SJCRH30 (cell line): ENCODE results near the gene ASB5. TPM values are rescaled to one million over a fixed set of nuclear protein-coding genes. Genes with fewer than 3 reads are reported as not detected.
A peak's percentile ranks its signal among the peaks of the same experiment; 100 is the strongest.
"Not testable (repeated sequence)": the region's sequence is repeated elsewhere in the genome, so short reads cannot be mapped to it uniquely, and the experiment has no call there.

Source experiments
- DNase-seq, 2 experiments: peaks; one replicate each; pipeline ENCODE4 v3.0.0-alpha.2; 2015 to 2020
- H3K27ac ChIP-seq: fragments of 250-450 bp; sonication (Bioruptor Pico); 2 replicates; pipeline ENCODE4 v1.5.1; 2020; ENCODE audit warnings: mild to moderate bottlenecking, moderate library complexity
- H3K27me3 ChIP-seq: fragments of 250-450 bp; sonication (Bioruptor Pico); 2 replicates; pipeline ENCODE4 v1.5.1; 2020; ENCODE audit warnings: mild to moderate bottlenecking, moderate library complexity
- H3K36me3 ChIP-seq: fragments of 250-450 bp; sonication (Bioruptor Pico); 2 replicates; pipeline ENCODE4 v1.5.1; 2020; ENCODE audit warnings: mild to moderate bottlenecking, moderate library complexity
- H3K4me1 ChIP-seq: fragments of 250-450 bp; sonication (Bioruptor Pico); 2 replicates; pipeline ENCODE4 v1.5.1; 2020; ENCODE audit warnings: mild to moderate bottlenecking, moderate library complexity
- H3K4me3 ChIP-seq: fragments of 250-450 bp; sonication (Bioruptor Pico); 2 replicates; pipeline ENCODE4 v1.5.1; 2020; ENCODE audit warnings: mild to moderate bottlenecking, moderate library complexity
- H3K9me3 ChIP-seq: fragments of 250-450 bp; sonication (Bioruptor Pico); replicated peaks from 2 replicates; pipeline ENCODE4 v1.5.1; 2020; ENCODE audit warnings: mild to moderate bottlenecking, moderate library complexity
- total RNA-seq: library from RNA; depleted of rRNA; stranded (reverse); fragments of >200 nt; shearing (Covaris generic); gene quantifications from 2 replicates; pipeline ENCODE4 v1.2.3, GENCODE V29; 2014; rRNA removed

Gene ASB5
- total RNA-seq: 6.4 and 7.3 TPM in 2 replicates

- peak; percentile 32 to 52 for DNase-seq
- H3K4me1 ChIP-seq: peaks cover 23% of the 10 kb centered on the region
- H3K27ac ChIP-seq: peak within 1 kb of the TSS; percentile 79
- H3K36me3 ChIP-seq: no peaks in the 10 kb centered on the region
- H3K4me3 ChIP-seq: peak within 1 kb of the TSS; percentile 59
- H3K27me3 ChIP-seq: no peaks in the 10 kb centered on the region
- no peaks in the 10 kb centered on the region for H3K9me3 ChIP-seq
Observed at GRCh38 chr4:176268963-176269362, at the start of gene ASB5. Gene ASB5, minus strand, starts transcription at chr4:176269222. Its CDS starts 114 bp downstream, at chr4:176269108.

GRCh38 chr4:176313596-176314336, 44.7 kb upstream of the ASB5 start:
- H3K36me3 ChIP-seq: no peaks in the 10 kb centered on the region
- H3K4me1 ChIP-seq: no peaks in the 10 kb centered on the region
- H3K27me3 ChIP-seq: no peaks in the 10 kb centered on the region
- no peak for DNase-seq
- no peaks in the 10 kb centered on the region for H3K9me3 ChIP-seq
- no peak overlapping the region for H3K27ac ChIP-seq
- H3K4me3 ChIP-seq: no peak overlapping the region

GRCh38 chr4:176309772-176310171, 40.8 kb upstream of the ASB5 start:
- H3K4me3 ChIP-seq: no peak overlapping the region
- H3K4me1 ChIP-seq: no peaks in the 10 kb centered on the region
- no peak overlapping the region for H3K27ac ChIP-seq
- H3K36me3 ChIP-seq: no peaks in the 10 kb centered on the region
- DNase-seq: no peak
- no peaks in the 10 kb centered on the region for H3K9me3 ChIP-seq
- H3K27me3 ChIP-seq: no peaks in the 10 kb centered on the region

GRCh38 chr4:176309046-176309445, 40.0 kb upstream of the ASB5 start:
- H3K27ac ChIP-seq: no peak overlapping the region
- no peaks in the 10 kb centered on the region for H3K4me1 ChIP-seq
- H3K9me3 ChIP-seq: no peaks in the 10 kb centered on the region
- no peaks in the 10 kb centered on the region for H3K27me3 ChIP-seq
- H3K36me3 ChIP-seq: no peaks in the 10 kb centered on the region
- DNase-seq: no peak
- H3K4me3 ChIP-seq: no peak overlapping the region

- DNase-seq: no peak
- Histone ChIP-seq H3K36me3 (no peaks in the 10 kb centered on the region), H3K4me3 (no peak overlapping the region), H3K4me1 (no peaks in the 10 kb centered on the region), H3K27me3 (no peaks in the 10 kb centered on the region), H3K9me3 (no peaks in the 10 kb centered on the region), H3K27ac (no peak overlapping the region)
Observed at GRCh38 chr4:176308441-176308840, 39.4 kb upstream of the ASB5 start.

GRCh38 chr4:176307666-176307930, 38.6 kb upstream of the ASB5 start:
- Histone ChIP-seq H3K27me3 (no peaks in the 10 kb centered on the region), H3K36me3 (no peaks in the 10 kb centered on the region), H3K27ac (no peak overlapping the region), H3K4me1 (no peaks in the 10 kb centered on the region), H3K4me3 (no peak overlapping the region), H3K9me3 (no peaks in the 10 kb centered on the region)
- no peak for DNase-seq

GRCh38 chr4:176306837-176307665, 38.0 kb upstream of the ASB5 start:
- Histone ChIP-seq H3K27ac (no peak overlapping the region), H3K4me3 (no peak overlapping the region), H3K4me1 (no peaks in the 10 kb centered on the region), H3K9me3 (no peaks in the 10 kb centered on the region), H3K27me3 (no peaks in the 10 kb centered on the region), H3K36me3 (no peaks in the 10 kb centered on the region)
- no peak for DNase-seq

GRCh38 chr4:176303938-176304337, 34.9 kb upstream of the ASB5 start:
- H3K4me3 ChIP-seq: no peak overlapping the region
- no peaks in the 10 kb centered on the region for H3K4me1 ChIP-seq
- no peak for DNase-seq
- no peaks in the 10 kb centered on the region for H3K36me3 ChIP-seq
- H3K27ac ChIP-seq: no peak overlapping the region
- no peaks in the 10 kb centered on the region for H3K9me3 ChIP-seq
- no peaks in the 10 kb centered on the region for H3K27me3 ChIP-seq

- Histone ChIP-seq H3K36me3 (no peaks in the 10 kb centered on the region), H3K4me1 (no peaks in the 10 kb centered on the region), H3K4me3 (no peak overlapping the region), H3K9me3 (no peaks in the 10 kb centered on the region), H3K27me3 (no peaks in the 10 kb centered on the region), H3K27ac (no peak overlapping the region)
- DNase-seq: no peak
Observed at GRCh38 chr4:176302283-176303275, 33.6 kb upstream of the ASB5 start.

GRCh38 chr4:176300565-176300964, 31.5 kb upstream of the ASB5 start:
- Histone ChIP-seq H3K27ac (no peak overlapping the region), H3K27me3 (no peaks in the 10 kb centered on the region), H3K9me3 (no peaks in the 10 kb centered on the region), H3K36me3 (no peaks in the 10 kb centered on the region), H3K4me3 (no peak overlapping the region), H3K4me1 (no peaks in the 10 kb centered on the region)
- DNase-seq: no peak

GRCh38 chr4:176300036-176300435, 31.0 kb upstream of the ASB5 start:
- no peaks in the 10 kb centered on the region for H3K9me3 ChIP-seq
- no peaks in the 10 kb centered on the region for H3K36me3 ChIP-seq
- no peaks in the 10 kb centered on the region for H3K4me1 ChIP-seq
- no peak overlapping the region for H3K4me3 ChIP-seq
- H3K27me3 ChIP-seq: no peaks in the 10 kb centered on the region
- DNase-seq: no peak
- H3K27ac ChIP-seq: no peak overlapping the region

- Histone ChIP-seq H3K27me3 (no peaks in the 10 kb centered on the region), H3K4me1 (no peaks in the 10 kb centered on the region), H3K27ac (no peak overlapping the region), H3K4me3 (no peak overlapping the region), H3K9me3 (no peaks in the 10 kb centered on the region), H3K36me3 (no peaks in the 10 kb centered on the region)
- DNase-seq: no peak
Observed at GRCh38 chr4:176298664-176299063, 29.6 kb upstream of the ASB5 start.

GRCh38 chr4:176295907-176296306, 26.9 kb upstream of the ASB5 start:
- not testable (repeated sequence) for H3K9me3 ChIP-seq, DNase-seq, H3K4me3 ChIP-seq, H3K27ac ChIP-seq, H3K36me3 ChIP-seq, H3K4me1 ChIP-seq, H3K27me3 ChIP-seq

- Histone ChIP-seq H3K27ac (no peak overlapping the region), H3K27me3 (no peaks in the 10 kb centered on the region), H3K4me1 (no peaks in the 10 kb centered on the region), H3K9me3 (no peaks in the 10 kb centered on the region), H3K36me3 (no peaks in the 10 kb centered on the region), H3K4me3 (no peak overlapping the region)
- DNase-seq: no peak
Observed at GRCh38 chr4:176293660-176294059, 24.6 kb upstream of the ASB5 start.

GRCh38 chr4:176292920-176293319, 23.9 kb upstream of the ASB5 start:
- no peaks in the 10 kb centered on the region for H3K27me3 ChIP-seq
- H3K4me3 ChIP-seq: no peak overlapping the region
- DNase-seq: no peak
- H3K27ac ChIP-seq: no peak overlapping the region
- no peaks in the 10 kb centered on the region for H3K4me1 ChIP-seq
- H3K36me3 ChIP-seq: no peaks in the 10 kb centered on the region
- H3K9me3 ChIP-seq: no peaks in the 10 kb centered on the region
